ENCODE results near the gene GBF1. TPM values are rescaled to one million over a fixed set of nuclear protein-coding genes. Genes with fewer than 3 reads are reported as not detected.

GBF1 gene
- total RNA-seq, 4 donors from 2014 or later = 34.0 to 68.3 (median 53.5) TPM

DNA sequence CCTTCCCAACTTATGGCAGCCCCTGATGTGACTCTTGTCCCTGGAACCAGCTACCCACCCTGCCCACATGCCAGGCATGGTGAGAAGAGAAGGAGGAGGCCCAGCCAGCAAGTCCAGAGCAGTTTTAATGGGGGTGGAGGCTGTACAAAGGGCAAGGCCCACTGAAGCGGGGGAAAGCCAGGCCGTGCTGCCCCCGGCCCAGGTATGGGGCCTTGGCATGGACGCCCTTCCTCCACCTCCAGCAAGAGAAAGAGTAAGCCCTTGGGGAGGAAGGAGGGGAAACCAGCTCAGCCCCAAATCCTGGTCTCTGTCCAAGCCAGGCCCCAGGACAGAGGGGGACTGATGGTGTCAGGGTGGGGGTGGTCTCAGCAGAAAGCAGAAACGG lies 157.2 kb downstream of the GBF1 start:
- intact Hi-C loops (cut with DNase I) = loop anchor here (5.0 kb wide), 1 partner anchor 175 kb away; the partner anchor contains the start of gene ELOVL3
- H3K36me3 ChIP-seq = peaks cover 5 to 11% of the 10 kb centered on the region in 2 donors
- no peak for TF ChIP-seq POLR2A (IDR thresholded peaks at IDR 0.05)
- TF ChIP-seq, protein P1, sequence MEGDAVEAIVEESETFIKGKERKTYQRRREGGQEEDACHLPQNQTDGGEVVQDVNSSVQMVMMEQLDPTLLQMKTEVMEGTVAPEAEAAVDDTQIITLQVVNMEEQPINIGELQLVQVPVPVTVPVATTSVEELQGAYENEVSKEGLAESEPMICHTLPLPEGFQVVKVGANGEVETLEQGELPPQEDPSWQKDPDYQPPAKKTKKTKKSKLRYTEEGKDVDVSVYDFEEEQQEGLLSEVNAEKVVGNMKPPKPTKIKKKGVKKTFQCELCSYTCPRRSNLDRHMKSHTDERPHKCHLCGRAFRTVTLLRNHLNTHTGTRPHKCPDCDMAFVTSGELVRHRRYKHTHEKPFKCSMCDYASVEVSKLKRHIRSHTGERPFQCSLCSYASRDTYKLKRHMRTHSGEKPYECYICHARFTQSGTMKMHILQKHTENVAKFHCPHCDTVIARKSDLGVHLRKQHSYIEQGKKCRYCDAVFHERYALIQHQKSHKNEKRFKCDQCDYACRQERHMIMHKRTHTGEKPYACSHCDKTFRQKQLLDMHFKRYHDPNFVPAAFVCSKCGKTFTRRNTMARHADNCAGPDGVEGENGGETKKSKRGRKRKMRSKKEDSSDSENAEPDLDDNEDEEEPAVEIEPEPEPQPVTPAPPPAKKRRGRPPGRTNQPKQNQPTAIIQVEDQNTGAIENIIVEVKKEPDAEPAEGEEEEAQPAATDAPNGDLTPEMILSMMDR (IDR thresholded peaks at IDR 0.05) = no peak
- no peak for DNase-seq
- peaks cover 0 to 10% of the 10 kb centered on the region in 2 donors for H3K4me1 ChIP-seq
- no peaks in the 10 kb centered on the region for H3K27me3 ChIP-seq
- no peaks in the 10 kb centered on the region for H3K9me3 ChIP-seq
- H3K27ac ChIP-seq = no peak overlapping the region
- 85 to 89% methylated on average over 4 to 5 of the region's 5 CpGs for WGBS, 2 donors
- no peak overlapping the region for H3K4me3 ChIP-seq (replicated peaks in 1 of 3)

DNA sequence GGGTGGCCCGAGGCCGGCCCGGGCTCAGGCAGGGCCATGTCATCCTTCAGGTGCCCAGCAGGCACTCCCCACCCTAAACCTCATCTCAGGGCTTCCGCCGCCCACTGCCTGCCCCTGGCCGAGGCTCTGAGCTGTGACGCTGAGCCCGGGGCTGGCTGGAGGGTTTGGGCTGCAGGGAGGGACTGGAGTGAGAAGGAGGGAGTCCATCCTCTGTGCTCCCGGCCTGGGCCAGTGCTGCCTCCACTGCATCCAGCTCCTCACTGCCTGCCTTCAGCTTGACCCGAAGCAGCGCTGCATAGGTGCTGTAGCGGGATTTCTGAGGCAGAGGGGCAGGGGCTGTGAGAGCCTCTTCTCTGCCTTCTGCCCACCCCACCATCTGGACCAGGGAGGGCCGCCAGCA lies 157.8 kb downstream of the GBF1 start:
- Histone ChIP-seq H3K9me3 (no peaks in the 10 kb centered on the region), H3K27ac (no peak overlapping the region), H3K36me3 (peaks cover 5 to 11% of the 10 kb centered on the region in 2 donors), H3K4me3 (replicated peaks in 1 of 3) (no peak overlapping the region), H3K27me3 (no peaks in the 10 kb centered on the region), H3K4me1 (peaks cover 0 to 10% of the 10 kb centered on the region in 2 donors)
- no peak for DNase-seq
- no peak for TF ChIP-seq POLR2A (IDR thresholded peaks at IDR 0.05)
- TF ChIP-seq, protein P1 (IDR thresholded peaks at IDR 0.05) = no peak
- intact Hi-C loops (cut with DNase I) = loop anchor here (5.0 kb wide), 1 partner anchor 176 kb away; the partner anchor contains the start of gene ELOVL3
- WGBS, 2 donors = 86 to 89% methylated on average over 5 to 13 of the region's 13 CpGs

DNA sequence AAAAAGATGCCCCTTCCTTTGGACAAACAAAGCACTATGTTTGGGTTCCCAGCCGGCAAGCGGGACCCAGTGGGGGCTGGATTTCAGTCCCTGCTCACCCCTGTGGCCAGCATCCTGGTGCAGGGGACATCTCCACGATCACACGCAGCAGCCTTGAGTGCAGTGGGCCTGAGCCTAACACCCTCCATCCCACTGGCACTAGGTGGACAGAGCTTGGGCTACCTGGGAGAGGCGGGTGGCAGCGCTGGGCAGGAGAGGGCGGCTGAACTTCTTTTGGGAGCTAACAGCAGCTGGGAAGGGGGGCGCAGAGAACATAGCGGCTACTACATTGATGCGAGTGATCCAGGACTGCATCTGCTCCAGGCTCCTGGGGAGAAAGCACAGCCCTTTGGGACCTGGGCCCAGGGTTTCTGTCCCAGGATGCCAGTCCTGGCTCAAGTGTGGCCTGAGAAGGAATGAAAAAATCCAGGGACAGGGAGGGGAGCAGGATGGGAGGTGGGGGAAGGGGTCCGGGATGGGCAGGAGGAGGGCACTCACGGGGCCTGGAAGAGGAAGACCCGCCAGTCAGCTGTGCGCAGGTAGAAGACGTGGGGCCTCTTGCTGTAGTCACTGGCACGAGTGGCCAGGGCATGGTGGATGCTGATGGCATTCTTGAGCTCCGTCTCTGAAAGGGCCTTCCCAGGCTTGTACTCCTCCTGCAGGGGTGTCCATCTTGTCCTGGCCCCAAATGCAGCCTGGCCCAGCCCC lies 159.2 kb downstream of the GBF1 start:
- no peak overlapping the region for H3K27ac ChIP-seq
- intact Hi-C loops (cut with DNase I) = loop anchor here (5.0 kb wide), 1 partner anchor 177 kb away; the partner anchor contains the start of gene ELOVL3
- H3K4me1 ChIP-seq = peaks cover 0 to 13% of the 10 kb centered on the region in 2 donors

DNA sequence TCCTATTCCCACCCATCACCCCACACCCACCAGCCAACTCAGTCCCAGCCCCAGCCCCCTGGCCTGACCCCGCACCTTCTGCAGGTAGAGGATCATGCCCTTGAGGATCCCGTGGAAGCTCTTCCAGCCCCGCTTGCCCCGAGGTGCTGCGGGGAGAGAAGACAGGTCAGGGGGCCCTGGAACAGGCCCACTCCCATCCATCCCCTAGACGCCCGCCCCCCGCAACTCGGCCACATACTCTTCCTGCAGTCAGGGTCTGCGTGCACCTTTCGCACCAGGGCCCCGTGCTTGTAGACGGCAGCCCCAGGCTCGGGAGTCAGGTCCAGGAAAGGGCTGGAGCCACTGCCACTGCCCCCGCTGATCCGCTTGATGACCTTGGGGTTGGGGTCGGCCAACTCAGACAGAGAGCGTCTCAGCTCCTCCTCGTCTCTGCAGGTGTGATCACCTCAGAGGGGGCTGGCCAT lies 159.8 kb downstream of the GBF1 start:
- WGBS, 2 donors = 78 to 90% methylated on average over 14 to 15 of the region's 19 CpGs
- intact Hi-C loops (cut with DNase I) = no loop called here

More for the DNA sequence above, 159.2 kb downstream of the GBF1 start:
- Histone ChIP-seq H3K27me3 (peaks cover 8% of the 10 kb centered on the region), H3K36me3 (peaks cover 5 to 11% of the 10 kb centered on the region in 2 donors), H3K9me3 (no peaks in the 10 kb centered on the region), H3K4me3 (replicated peaks in 1 of 3) (no peak overlapping the region)
- 89 to 92% methylated on average over 17 of the region's 17 CpGs for WGBS, 2 donors
- no peak for TF ChIP-seq POLR2A (IDR thresholded peaks at IDR 0.05)
- TF ChIP-seq, protein P1 (IDR thresholded peaks at IDR 0.05) = no peak
- DNase-seq = no peak

More for the DNA sequence above, 159.8 kb downstream of the GBF1 start:
- TF ChIP-seq, protein P1 (IDR thresholded peaks at IDR 0.05) = no peak
- TF ChIP-seq POLR2A (IDR thresholded peaks at IDR 0.05) = no peak
- no peak for DNase-seq
- Histone ChIP-seq H3K27me3 (peaks cover 11% of the 10 kb centered on the region), H3K36me3 (peaks cover 5 to 11% of the 10 kb centered on the region in 2 donors), H3K27ac (no peak overlapping the region), H3K9me3 (no peaks in the 10 kb centered on the region), H3K4me3 (replicated peaks in 1 of 3) (no peak overlapping the region), H3K4me1 (peaks cover 0 to 10% of the 10 kb centered on the region in 2 donors)

Measured in thyroid gland (tissue), 4 donors.